Muscle layer of duodenum (tissue), 2 donors: ENCODE data around the gene PDE11A.
A peak's percentile ranks its signal among the peaks of the same experiment; 100 is the strongest.

ENCODE experiments used
- H3K27ac ChIP-seq: one replicate; pipeline ENCODE4 v1.7.0; 2013; ENCODE audit warnings: mild to moderate bottlenecking, low read length
- H3K27me3 ChIP-seq: one replicate; pipeline ENCODE4 v1.7.0; 2013; ENCODE audit warnings: low read depth, mild to moderate bottlenecking, control low read depth, low read length
- H3K36me3 ChIP-seq, 2 donors: one replicate each; pipeline ENCODE4 v1.7.0; 2013; ENCODE audit warnings: low read length in 2 of 2, control low read depth in 1 of 2, mild to moderate bottlenecking in 1 of 2; ENCODE audit not compliant: insufficient read depth in 2 of 2, control insufficient read depth in 1 of 2
- H3K4me1 ChIP-seq, 2 donors: one replicate each; pipeline ENCODE4 v1.7.0; 2013; ENCODE audit warnings: low read length in 2 of 2, mild to moderate bottlenecking in 2 of 2, control low read depth in 1 of 2, moderate library complexity in 1 of 2; ENCODE audit not compliant: insufficient read depth in 2 of 2, control insufficient read depth in 1 of 2
- H3K4me3 ChIP-seq, 2 donors: one replicate each; pipeline ENCODE4 v1.7.0; 2013; ENCODE audit warnings: low read length in 2 of 2, low read depth in 1 of 2, mild to moderate bottlenecking in 1 of 2
- H3K9me3 ChIP-seq, 2 donors: one replicate each; pipeline ENCODE4 v1.7.0; 2013; ENCODE audit warnings: low read length in 2 of 2, control low read depth in 1 of 2, mild to moderate bottlenecking in 1 of 2; ENCODE audit not compliant: control insufficient read depth in 1 of 2
- donor health status: healthy.

PDE11A gene

GRCh38 chr2:177610813-177611212 lies 461.8 kb downstream of the PDE11A start:
- no peak overlapping the region for H3K27ac ChIP-seq
- H3K4me1 ChIP-seq = no peaks in the 10 kb centered on the region
- no peaks in the 10 kb centered on the region for H3K27me3 ChIP-seq
- H3K4me3 ChIP-seq = no peak overlapping the region
- no peaks in the 10 kb centered on the region for H3K9me3 ChIP-seq
- H3K36me3 ChIP-seq = no peaks in the 10 kb centered on the region

GRCh38 chr2:177606636-177607035 lies 465.9 kb downstream of the PDE11A start:
- no peaks in the 10 kb centered on the region for H3K36me3 ChIP-seq

GRCh38 chr2:177604271-177605065 lies 468.1 kb downstream of the PDE11A start:
- peaks cover 0 to 3% of the 10 kb centered on the region in 2 donors for H3K4me1 ChIP-seq
- no peak overlapping the region for H3K27ac ChIP-seq
- H3K4me3 ChIP-seq = peak overlapping the region in 1 of 2 donors; percentile 9

More at GRCh38 chr2:177606636-177607035, 465.9 kb downstream of the PDE11A start:
- Histone ChIP-seq H3K4me1 (peaks cover 0 to 3% of the 10 kb centered on the region in 2 donors), H3K27me3 (no peaks in the 10 kb centered on the region), H3K9me3 (no peaks in the 10 kb centered on the region), H3K27ac (no peak overlapping the region), H3K4me3 (no peak overlapping the region)

GRCh38 chr2:177603768-177604167 lies 468.8 kb downstream of the PDE11A start:
- no peaks in the 10 kb centered on the region for H3K9me3 ChIP-seq
- H3K27ac ChIP-seq = no peak overlapping the region
- H3K36me3 ChIP-seq = no peaks in the 10 kb centered on the region
- no peaks in the 10 kb centered on the region for H3K27me3 ChIP-seq
- H3K4me1 ChIP-seq = peaks cover 0 to 9% of the 10 kb centered on the region in 2 donors
- peak overlapping the region in 1 of 2 donors; percentile 9 for H3K4me3 ChIP-seq

More at GRCh38 chr2:177604271-177605065, 468.1 kb downstream of the PDE11A start:
- Histone ChIP-seq H3K36me3 (no peaks in the 10 kb centered on the region), H3K9me3 (no peaks in the 10 kb centered on the region), H3K27me3 (no peaks in the 10 kb centered on the region)

- Histone ChIP-seq H3K4me3 (no peak overlapping the region), H3K36me3 (no peaks in the 10 kb centered on the region), H3K27ac (no peak overlapping the region), H3K4me1 (peaks cover 0 to 15% of the 10 kb centered on the region in 2 donors), H3K27me3 (no peaks in the 10 kb centered on the region), H3K9me3 (no peaks in the 10 kb centered on the region)
Measured at GRCh38 chr2:177603181-177603580, 469.4 kb downstream of the PDE11A start.

- no peaks in the 10 kb centered on the region for H3K27me3 ChIP-seq
- peaks cover 0 to 20% of the 10 kb centered on the region in 2 donors for H3K4me1 ChIP-seq
- H3K4me3 ChIP-seq = no peak overlapping the region
- no peaks in the 10 kb centered on the region for H3K9me3 ChIP-seq
- H3K36me3 ChIP-seq = no peaks in the 10 kb centered on the region
- no peak overlapping the region for H3K27ac ChIP-seq
Measured at GRCh38 chr2:177602611-177603164, 469.9 kb downstream of the PDE11A start.

GRCh38 chr2:177600917-177601316 lies 471.7 kb downstream of the PDE11A start:
- H3K36me3 ChIP-seq = no peaks in the 10 kb centered on the region
- H3K27me3 ChIP-seq = no peaks in the 10 kb centered on the region
- H3K4me1 ChIP-seq = peaks cover 0 to 21% of the 10 kb centered on the region in 2 donors
- no peak overlapping the region for H3K27ac ChIP-seq
- no peaks in the 10 kb centered on the region for H3K9me3 ChIP-seq
- H3K4me3 ChIP-seq = no peak overlapping the region

GRCh38 chr2:177599956-177600355 lies 472.6 kb downstream of the PDE11A start:
- Histone ChIP-seq H3K4me3 (no peak overlapping the region), H3K27ac (no peak overlapping the region), H3K27me3 (no peaks in the 10 kb centered on the region), H3K4me1 (peaks cover 0 to 19% of the 10 kb centered on the region in 2 donors), H3K36me3 (no peaks in the 10 kb centered on the region), H3K9me3 (no peaks in the 10 kb centered on the region)

- Histone ChIP-seq H3K9me3 (no peaks in the 10 kb centered on the region), H3K4me1 (peaks cover 0 to 18% of the 10 kb centered on the region in 2 donors), H3K27ac (no peak overlapping the region), H3K27me3 (no peaks in the 10 kb centered on the region), H3K36me3 (no peaks in the 10 kb centered on the region), H3K4me3 (no peak overlapping the region)
Measured at GRCh38 chr2:177599139-177599688, 473.4 kb downstream of the PDE11A start.

- no peaks in the 10 kb centered on the region for H3K36me3 ChIP-seq
- H3K9me3 ChIP-seq = no peaks in the 10 kb centered on the region
- peak overlapping the region in 1 of 2 donors; percentile 33 for H3K4me3 ChIP-seq
- no peak overlapping the region for H3K27ac ChIP-seq
- no peaks in the 10 kb centered on the region for H3K27me3 ChIP-seq
- peaks cover 0 to 18% of the 10 kb centered on the region in 2 donors for H3K4me1 ChIP-seq
Measured at GRCh38 chr2:177598326-177599138, 474.0 kb downstream of the PDE11A start.

- peaks cover 0 to 18% of the 10 kb centered on the region in 2 donors for H3K4me1 ChIP-seq
- H3K36me3 ChIP-seq = no peaks in the 10 kb centered on the region
- no peak overlapping the region for H3K27ac ChIP-seq
- no peaks in the 10 kb centered on the region for H3K27me3 ChIP-seq
- no peaks in the 10 kb centered on the region for H3K9me3 ChIP-seq
- H3K4me3 ChIP-seq = no peak overlapping the region
Measured at GRCh38 chr2:177597759-177598158, 474.8 kb downstream of the PDE11A start.
